GM18520 (cell line): Measurements from ENCODE around the gene VWA8.
"Not testable (repeated sequence)": the region's sequence is repeated elsewhere in the genome, so short reads cannot be mapped to it uniquely, and the experiment has no call there.

ENCODE experiments used
- ATAC-seq: cut with Tn5 transposase; IDR thresholded peaks from one replicate; pipeline ENCODE4 v1.9.1; 2021; ENCODE audit not compliant: unreplicated experiment

Gene VWA8

GRCh38 chr13:41622432-41623429 lies 338.2 kb downstream of the VWA8 start:
- ATAC-seq, result no peak

- no peak for ATAC-seq
These were observed 339.0 kb downstream of the VWA8 start for GRCh38 chr13:41621716-41622431.

GRCh38 chr13:41617633-41618032 lies 343.3 kb downstream of the VWA8 start:
- ATAC-seq, result not testable (repeated sequence)

- ATAC-seq, result no peak
These were observed 344.8 kb downstream of the VWA8 start for GRCh38 chr13:41616151-41616550.

GRCh38 chr13:41615528-41615855 lies 345.4 kb downstream of the VWA8 start:
- ATAC-seq, result no peak

GRCh38 chr13:41614671-41615527 lies 346.0 kb downstream of the VWA8 start:
- ATAC-seq, result no peak

- ATAC-seq, result no peak
These were observed 346.8 kb downstream of the VWA8 start for GRCh38 chr13:41613984-41614661.

GRCh38 chr13:41613471-41613870 lies 347.4 kb downstream of the VWA8 start:
- ATAC-seq, result no peak

- no peak for ATAC-seq
These were observed 349.5 kb downstream of the VWA8 start for GRCh38 chr13:41611385-41611784.

- ATAC-seq, result no peak
These were observed 350.5 kb downstream of the VWA8 start for GRCh38 chr13:41610404-41610803.

GRCh38 chr13:41609828-41610227 lies 351.1 kb downstream of the VWA8 start:
- no peak for ATAC-seq

GRCh38 chr13:41608839-41609177 lies 352.1 kb downstream of the VWA8 start:
- ATAC-seq, result no peak

- no peak for ATAC-seq
These were observed 352.6 kb downstream of the VWA8 start for GRCh38 chr13:41608111-41608838.

- no peak for ATAC-seq
These were observed 354.3 kb downstream of the VWA8 start for GRCh38 chr13:41606646-41607045.

- ATAC-seq, result no peak
These were observed 355.3 kb downstream of the VWA8 start for GRCh38 chr13:41605319-41606285.

GRCh38 chr13:41603917-41604316 lies 357.0 kb downstream of the VWA8 start:
- no peak for ATAC-seq

GRCh38 chr13:41601718-41602445 lies 359.0 kb downstream of the VWA8 start:
- no peak for ATAC-seq

- ATAC-seq, result no peak
These were observed 361.3 kb downstream of the VWA8 start for GRCh38 chr13:41599619-41600018.
